HuH-7.5 (cell line): Measurements from ENCODE around the gene RBMXL3.
"Not testable (repeated sequence)": the region's sequence is repeated elsewhere in the genome, so short reads cannot be mapped to it uniquely, and the experiment has no call there.

Experiments
- DNase-seq: peaks from one replicate; pipeline ENCODE4 v3.0.0; 2011; ENCODE audit warnings: low spot score

Gene RBMXL3

GRCh38 chrX:115189110-115189509 lies at the start of gene RBMXL3:
TSS of gene RBMXL3 (plus strand) at chrX:115189410. CDS start at chrX:115189442, 32 bp downstream.
- DNase-seq: no peak

- DNase-seq: no peak
Observed at GRCh38 chrX:115142057-115142456, 47.2 kb upstream of the RBMXL3 start.

GRCh38 chrX:115147220-115147619 lies 42.0 kb upstream of the RBMXL3 start:
- no peak for DNase-seq

GRCh38 chrX:115173181-115173580 lies 16.0 kb upstream of the RBMXL3 start:
- DNase-seq: no peak

GRCh38 chrX:115174548-115174947 lies 14.7 kb upstream of the RBMXL3 start:
- DNase-seq: no peak

GRCh38 chrX:115177932-115178331 lies 11.3 kb upstream of the RBMXL3 start:
- DNase-seq: no peak

- no peak for DNase-seq
Observed at GRCh38 chrX:115178473-115178872, 10.7 kb upstream of the RBMXL3 start.

GRCh38 chrX:115183980-115184379 lies 5.2 kb upstream of the RBMXL3 start:
- DNase-seq: no peak

- no peak for DNase-seq
Observed at GRCh38 chrX:115189646-115190635, 731 bp downstream of the RBMXL3 start.

GRCh38 chrX:115190636-115191489 lies 1.7 kb downstream of the RBMXL3 start:
- DNase-seq: no peak

- DNase-seq: no peak
Observed at GRCh38 chrX:115191490-115192243, 2.5 kb downstream of the RBMXL3 start.

GRCh38 chrX:115192244-115192700 lies 3.1 kb downstream of the RBMXL3 start:
- no peak for DNase-seq

- no peak for DNase-seq
Observed at GRCh38 chrX:115204040-115204439, 14.8 kb downstream of the RBMXL3 start.

GRCh38 chrX:115209547-115209946 lies 20.3 kb downstream of the RBMXL3 start:
- not testable (repeated sequence) for DNase-seq

- no peak for DNase-seq
Observed at GRCh38 chrX:115214151-115214550, 24.9 kb downstream of the RBMXL3 start.

- DNase-seq: no peak
Observed at GRCh38 chrX:115214605-115215004, 25.4 kb downstream of the RBMXL3 start.

GRCh38 chrX:115217346-115217745 lies 28.1 kb downstream of the RBMXL3 start:
- DNase-seq: not testable (repeated sequence)

GRCh38 chrX:115226929-115227328 lies 37.7 kb downstream of the RBMXL3 start:
- DNase-seq: no peak

GRCh38 chrX:115229337-115230003 lies 40.3 kb downstream of the RBMXL3 start:
- DNase-seq: no peak

- DNase-seq: no peak
Observed at GRCh38 chrX:115232933-115233496, 43.8 kb downstream of the RBMXL3 start.
